ENCODE results near the gene TSPAN3. TPM values are rescaled to one million over a fixed set of nuclear protein-coding genes. Genes with fewer than 3 reads are reported as not detected.

Gene TSPAN3
- total and polyA plus RNA-seq, 10 of the 15 experiments (the other 5 are each of a cell fraction or from before 2014, with no cell fraction given): 18.9 to 114 (median 57.2) TPM

GRCh38 chr15:77097248-77097721 is 26.4 kb upstream of the TSPAN3 start (continued):
- TF ChIP-seq KAT2A (conservative IDR thresholded peaks at IDR 0.05; ENCODE audit: control insufficient read depth, low read depth, low read length) (no peak), E2F4 (IDR thresholded peaks at IDR 0.05; ENCODE audit: low read depth, low read length) (no peak), JUNB (IDR thresholded peaks at IDR 0.05) (no peak), TCF3 (IDR thresholded peaks at IDR 0.05; ENCODE audit: borderline replicate concordance, insufficient read depth, low read depth, low read length) (no peak), STAT1 (conservative IDR thresholded peaks at IDR 0.05) (no peak)

- no peak overlapping the region for H3K9ac ChIP-seq (ENCODE audit: control insufficient read depth, insufficient read depth, low read length)
- RAD21 ChIA-PET (ENCODE audit: unreplicated experiment): interaction anchor here (1.2 kb wide), 1 partner anchor 65 kb away, joined by 3 read pairs; no protein-coding TSS in a partner anchor
- no TSS peak for BruUV-seq (replicated peaks)
- SMC1A ChIA-PET (ENCODE audit: uncharacterized antibody, unreplicated experiment): interaction anchor here (1.2 kb wide), 1 partner anchor 46 kb away, joined by 3 read pairs; no protein-coding TSS in a partner anchor
- POLR2A ChIA-PET: no interaction called here
- ATAC-seq: no peak
- H3K27ac ChIP-seq (ENCODE audit: control insufficient read depth, insufficient read depth): no peak overlapping the region
- H3K27me3 ChIP-seq (replicated peaks in 1 of 2; ENCODE audit: control insufficient read depth in 2 of 2, insufficient read depth in 2 of 2, low read length in 1 of 2): no peaks in the 10 kb centered on the region; a peak in 1 of 4 replicates
- DNase-seq (ENCODE audit: low read depth, low spot score): no peak
- in situ Hi-C loops (cut with MboI) (no loop called here), intact Hi-C loops (cut with micrococcal nuclease; ENCODE audit: unreplicated experiment) (no loop called here)
- no peaks in the 10 kb centered on the region for H3K4me1 ChIP-seq (ENCODE audit: control insufficient read depth, insufficient read depth, low read length)
- no peak overlapping the region for H2AFZ ChIP-seq (ENCODE audit: control insufficient read depth, low read depth, low read length)
- 76% methylated on average over 7 of the region's 7 CpGs for WGBS (ENCODE audit: insufficient coverage, insufficient replicate concordance, low lambda C conversion rate, missing lambda C conversion rate)
- CTCF ChIA-PET: interaction anchor here (1.1 kb wide), 2 partner anchors 123 to 447 kb away, joined by 4 to 5 read pairs; no protein-coding TSS in a partner anchor
- H3K9me3 ChIP-seq (replicated peaks; ENCODE audit: control insufficient read depth, insufficient read depth, low read length): no peaks in the 10 kb centered on the region
- no peak overlapping the region for H3K4me3 ChIP-seq
- H3K36me3 ChIP-seq (ENCODE audit: control insufficient read depth in 2 of 2, insufficient read depth in 2 of 2, low read length in 1 of 2): no peaks in the 10 kb centered on the region; a peak in 1 of 4 replicates
- TF ChIP-seq EGR1 (IDR thresholded peaks at IDR 0.05; ENCODE audit: borderline replicate concordance in 1 of 2, low read depth in 2 of 2, low read length in 2 of 2) (no peak), NFYB (IDR thresholded peaks at IDR 0.05; ENCODE audit: insufficient read depth, low read depth, low read length) (no peak), BCL11A (IDR thresholded peaks at IDR 0.05; ENCODE audit: low read depth, low read length) (no peak)
- FAIRE-seq: no peak
- H3K79me2 ChIP-seq (ENCODE audit: control insufficient read depth, insufficient read depth, low read length): no peaks in the 10 kb centered on the region
- H4K20me1 ChIP-seq (ENCODE audit: control insufficient read depth, insufficient read depth): no peaks in the 10 kb centered on the region
- H3K4me2 ChIP-seq (ENCODE audit: control insufficient read depth, insufficient read depth): no peak overlapping the region
Measured at GRCh38 chr15:77096541-77096940, 25.6 kb upstream of the TSPAN3 start.
